Central memory CD8-positive, alpha-beta T cell (primary cell): ENCODE measurements around the gene COX18.

Experiments used
- ATAC-seq: fragments of 150-1000 bp; cut with Tn5 transposase; replicated peaks from 2 replicates; pipeline ENCODE4 v1.10.0; 2022; ENCODE audit warnings: mild to moderate bottlenecking, moderate FRiP score, moderate number of reproducible peaks; ENCODE audit not compliant: poor library complexity, severe bottlenecking; ENCODE audit errors: extremely low read depth
- DNase-seq, 2 donors: peaks; one replicate each; pipeline ENCODE4 v3.0.0; 2021; ENCODE audit warnings: low spot score in 2 of 2
- H3K27ac Mint-ChIP-seq: one replicate; pipeline ENCODE4 v1.8.0; 2022; ENCODE audit warnings: low read depth, mild to moderate bottlenecking, moderate library complexity, mixed read lengths
- H3K27me3 Mint-ChIP-seq: one replicate; pipeline ENCODE4 v1.8.0; 2022; ENCODE audit warnings: mixed read lengths
- H3K36me3 Mint-ChIP-seq: one replicate; pipeline ENCODE4 v1.8.0; 2022; ENCODE audit warnings: mild to moderate bottlenecking, moderate library complexity, mixed read lengths; ENCODE audit not compliant: insufficient read depth
- H3K4me1 Mint-ChIP-seq: one replicate; pipeline ENCODE4 v1.8.0; 2022; ENCODE audit warnings: mixed read lengths
- H3K4me3 Mint-ChIP-seq: one replicate; pipeline ENCODE4 v1.8.0; 2022; ENCODE audit warnings: mild to moderate bottlenecking, moderate library complexity, mixed read lengths
- H3K9me3 Mint-ChIP-seq: one replicate; pipeline ENCODE4 v1.8.0; 2022; ENCODE audit warnings: mixed read lengths

COX18 gene, protein sequence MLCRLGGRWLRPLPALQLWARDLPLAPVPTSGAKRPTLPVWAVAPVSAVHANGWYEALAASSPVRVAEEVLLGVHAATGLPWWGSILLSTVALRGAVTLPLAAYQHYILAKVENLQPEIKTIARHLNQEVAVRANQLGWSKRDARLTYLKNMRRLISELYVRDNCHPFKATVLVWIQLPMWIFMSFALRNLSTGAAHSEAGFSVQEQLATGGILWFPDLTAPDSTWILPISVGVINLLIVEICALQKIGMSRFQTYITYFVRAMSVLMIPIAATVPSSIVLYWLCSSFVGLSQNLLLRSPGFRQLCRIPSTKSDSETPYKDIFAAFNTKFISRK

DNA sequence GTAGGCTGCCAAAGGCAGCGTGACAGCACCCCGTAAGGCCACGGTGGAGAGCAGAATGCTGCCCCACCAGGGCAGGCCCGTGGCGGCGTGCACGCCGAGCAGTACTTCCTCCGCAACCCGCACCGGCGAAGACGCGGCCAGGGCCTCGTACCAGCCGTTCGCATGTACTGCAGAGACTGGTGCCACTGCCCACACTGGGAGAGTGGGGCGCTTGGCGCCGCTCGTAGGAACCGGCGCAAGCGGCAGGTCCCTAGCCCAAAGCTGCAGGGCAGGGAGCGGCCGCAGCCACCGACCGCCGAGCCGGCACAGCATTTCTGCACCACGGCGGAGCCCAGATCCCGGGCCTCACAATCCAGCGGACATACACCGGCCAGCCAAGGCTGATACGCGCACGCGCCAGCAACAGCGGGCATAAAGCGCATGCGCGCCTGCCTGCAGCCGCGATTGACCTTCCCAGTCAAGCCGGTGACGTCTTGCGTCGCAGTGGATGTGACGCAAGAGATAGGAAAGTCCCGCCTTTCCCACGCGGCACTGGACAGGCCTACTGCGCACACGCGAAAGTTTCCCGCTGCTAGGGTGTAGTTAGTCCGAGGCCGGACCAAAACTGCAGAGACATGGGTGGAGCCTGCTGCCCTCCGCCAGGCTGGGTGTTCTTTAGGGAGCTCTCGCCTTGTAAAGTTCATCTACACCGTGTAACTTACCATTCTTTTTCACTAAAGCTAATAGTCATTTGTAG lies at the start of gene COX18:
COX18 (minus strand) TSS at position 379 of the 736 bp plus-strand sequence; CDS start at position 312, 67 bp downstream.
- peak within 1 kb of the TSS; percentile 84 for H3K4me3 Mint-ChIP-seq
- H3K27ac Mint-ChIP-seq, result peak within 1 kb of the TSS; percentile 97
- H3K9me3 Mint-ChIP-seq, result no peaks in the 10 kb centered on the region
- DNase-seq, result peak; percentile 91
- H3K27me3 Mint-ChIP-seq, result no peaks in the 10 kb centered on the region
- peaks cover 39% of the 10 kb centered on the region for H3K4me1 Mint-ChIP-seq
- ATAC-seq, result peak; percentile 81
- peaks cover 25% of the 10 kb centered on the region for H3K36me3 Mint-ChIP-seq

DNA sequence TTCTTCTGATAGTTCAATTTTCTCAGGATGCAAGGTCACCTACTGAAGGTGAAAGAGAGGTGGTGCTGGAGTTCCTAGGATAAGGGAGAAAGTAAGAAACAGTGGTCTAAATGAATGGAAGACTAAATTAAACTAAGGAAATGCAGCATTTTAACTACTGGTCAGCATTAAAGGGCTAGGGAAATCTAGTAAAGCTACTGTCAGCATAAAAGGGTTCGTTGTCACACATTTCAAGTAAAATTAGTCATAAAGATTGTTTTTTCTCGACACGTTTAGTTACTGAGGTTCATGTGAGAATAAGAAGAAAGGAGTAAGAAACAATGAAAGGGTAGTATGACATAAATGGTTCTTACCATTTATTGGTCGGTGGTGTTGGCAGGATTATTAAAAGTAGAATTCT lies 40.0 kb upstream of the COX18 start:
- DNase-seq, result no peak
- H3K36me3 Mint-ChIP-seq, result peaks cover 19% of the 10 kb centered on the region
- no peak overlapping the region for H3K4me3 Mint-ChIP-seq
- H3K9me3 Mint-ChIP-seq, result no peaks in the 10 kb centered on the region
- ATAC-seq, result no peak
- no peaks in the 10 kb centered on the region for H3K27me3 Mint-ChIP-seq
- H3K4me1 Mint-ChIP-seq, result no peaks in the 10 kb centered on the region
- no peak overlapping the region for H3K27ac Mint-ChIP-seq

GRCh38 chr4:73104695-73105094 lies 35.2 kb upstream of the COX18 start:
- Mint-ChIP-seq H3K4me1 (no peaks in the 10 kb centered on the region), H3K4me3 (no peak overlapping the region), H3K27ac (peak overlapping the region; percentile 21), H3K9me3 (no peaks in the 10 kb centered on the region), H3K27me3 (no peaks in the 10 kb centered on the region), H3K36me3 (peaks cover 23% of the 10 kb centered on the region)
- DNase-seq (no peak), ATAC-seq (no peak)

GRCh38 chr4:73103799-73104503 lies 34.4 kb upstream of the COX18 start:
- no peaks in the 10 kb centered on the region for H3K9me3 Mint-ChIP-seq
- ATAC-seq, result no peak
- peaks cover 28% of the 10 kb centered on the region for H3K36me3 Mint-ChIP-seq
- no peaks in the 10 kb centered on the region for H3K4me1 Mint-ChIP-seq
- H3K27ac Mint-ChIP-seq, result peak overlapping the region; percentile 21
- no peaks in the 10 kb centered on the region for H3K27me3 Mint-ChIP-seq
- no peak overlapping the region for H3K4me3 Mint-ChIP-seq
- no peak for DNase-seq

- peaks cover 43% of the 10 kb centered on the region for H3K36me3 Mint-ChIP-seq
- DNase-seq (no peak), ATAC-seq (no peak)
- no peaks in the 10 kb centered on the region for H3K4me1 Mint-ChIP-seq
- peak overlapping the region; percentile 70 for H3K27ac Mint-ChIP-seq
- no peaks in the 10 kb centered on the region for H3K9me3 Mint-ChIP-seq
- no peaks in the 10 kb centered on the region for H3K27me3 Mint-ChIP-seq
- no peak overlapping the region for H3K4me3 Mint-ChIP-seq
Observed at GRCh38 chr4:73099143-73099542, 29.6 kb upstream of the COX18 start.

DNA sequence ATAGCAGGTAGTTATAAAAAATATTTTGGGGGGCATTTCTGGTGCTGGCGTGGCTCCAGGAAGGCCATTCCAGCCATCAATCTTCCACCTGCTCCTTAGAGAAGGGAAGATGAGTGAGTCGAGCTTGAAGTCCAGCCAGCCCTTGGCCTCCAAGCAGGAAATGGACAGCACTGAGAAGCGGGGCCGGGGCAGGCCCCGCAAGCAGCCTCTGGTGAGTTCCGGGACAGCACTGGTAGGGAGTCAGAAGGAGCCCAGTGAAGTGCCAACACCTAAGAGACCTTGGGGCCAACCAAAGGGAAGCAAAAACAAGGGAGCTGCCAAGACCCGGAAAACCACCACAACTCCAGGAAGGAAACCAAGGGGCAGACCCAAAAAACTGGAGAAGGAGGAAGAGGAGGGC lies 29.2 kb upstream of the COX18 start:
- Mint-ChIP-seq H3K27me3 (no peaks in the 10 kb centered on the region), H3K27ac (peak overlapping the region; percentile 70), H3K4me1 (no peaks in the 10 kb centered on the region), H3K4me3 (no peak overlapping the region), H3K9me3 (no peaks in the 10 kb centered on the region), H3K36me3 (peaks cover 43% of the 10 kb centered on the region)
- ATAC-seq (no peak), DNase-seq (no peak)

GRCh38 chr4:73098016-73098415 lies 28.5 kb upstream of the COX18 start:
- DNase-seq (no peak), ATAC-seq (no peak)
- no peaks in the 10 kb centered on the region for H3K9me3 Mint-ChIP-seq
- H3K27ac Mint-ChIP-seq, result no peak overlapping the region
- H3K4me3 Mint-ChIP-seq, result no peak overlapping the region
- H3K36me3 Mint-ChIP-seq, result peaks cover 44% of the 10 kb centered on the region
- no peaks in the 10 kb centered on the region for H3K4me1 Mint-ChIP-seq
- no peaks in the 10 kb centered on the region for H3K27me3 Mint-ChIP-seq

DNA sequence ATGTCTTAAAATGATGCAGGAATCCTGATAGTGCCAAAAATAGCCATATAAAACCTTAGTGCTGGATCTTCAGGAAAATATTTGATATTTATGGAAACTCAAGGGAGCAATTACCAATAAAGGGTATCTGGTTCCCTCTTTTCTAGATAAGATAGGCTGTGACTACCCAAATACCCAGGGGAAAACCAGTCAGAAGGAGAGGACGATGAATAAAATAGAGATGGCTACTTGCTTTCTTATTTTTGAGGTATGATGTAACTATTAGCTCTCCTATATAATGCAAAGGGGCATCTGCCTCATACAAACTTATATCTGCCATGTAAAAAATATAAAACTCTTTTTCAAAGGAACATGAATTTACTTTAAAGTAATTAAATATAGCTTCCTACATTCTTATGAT lies 23.4 kb upstream of the COX18 start:
- no peak for DNase-seq
- Mint-ChIP-seq H3K9me3 (no peaks in the 10 kb centered on the region), H3K36me3 (peaks cover 26% of the 10 kb centered on the region), H3K4me1 (peaks cover under 1% of the 10 kb centered on the region), H3K27me3 (no peaks in the 10 kb centered on the region), H3K4me3 (no peak overlapping the region), H3K27ac (no peak overlapping the region)
- ATAC-seq, result no peak

GRCh38 chr4:73090738-73091137 lies 21.2 kb upstream of the COX18 start:
- peaks cover 6% of the 10 kb centered on the region for H3K4me1 Mint-ChIP-seq
- H3K27me3 Mint-ChIP-seq, result no peaks in the 10 kb centered on the region
- H3K4me3 Mint-ChIP-seq, result no peak overlapping the region
- no peaks in the 10 kb centered on the region for H3K9me3 Mint-ChIP-seq
- H3K36me3 Mint-ChIP-seq, result peaks cover 20% of the 10 kb centered on the region
- H3K27ac Mint-ChIP-seq, result peak overlapping the region; percentile 87
- DNase-seq (no peak), ATAC-seq (no peak)

- peaks cover 21% of the 10 kb centered on the region for H3K36me3 Mint-ChIP-seq
- H3K9me3 Mint-ChIP-seq, result no peaks in the 10 kb centered on the region
- H3K4me3 Mint-ChIP-seq, result no peak overlapping the region
Observed at GRCh38 chr4:73087871-73088270, 18.4 kb upstream of the COX18 start.

DNA sequence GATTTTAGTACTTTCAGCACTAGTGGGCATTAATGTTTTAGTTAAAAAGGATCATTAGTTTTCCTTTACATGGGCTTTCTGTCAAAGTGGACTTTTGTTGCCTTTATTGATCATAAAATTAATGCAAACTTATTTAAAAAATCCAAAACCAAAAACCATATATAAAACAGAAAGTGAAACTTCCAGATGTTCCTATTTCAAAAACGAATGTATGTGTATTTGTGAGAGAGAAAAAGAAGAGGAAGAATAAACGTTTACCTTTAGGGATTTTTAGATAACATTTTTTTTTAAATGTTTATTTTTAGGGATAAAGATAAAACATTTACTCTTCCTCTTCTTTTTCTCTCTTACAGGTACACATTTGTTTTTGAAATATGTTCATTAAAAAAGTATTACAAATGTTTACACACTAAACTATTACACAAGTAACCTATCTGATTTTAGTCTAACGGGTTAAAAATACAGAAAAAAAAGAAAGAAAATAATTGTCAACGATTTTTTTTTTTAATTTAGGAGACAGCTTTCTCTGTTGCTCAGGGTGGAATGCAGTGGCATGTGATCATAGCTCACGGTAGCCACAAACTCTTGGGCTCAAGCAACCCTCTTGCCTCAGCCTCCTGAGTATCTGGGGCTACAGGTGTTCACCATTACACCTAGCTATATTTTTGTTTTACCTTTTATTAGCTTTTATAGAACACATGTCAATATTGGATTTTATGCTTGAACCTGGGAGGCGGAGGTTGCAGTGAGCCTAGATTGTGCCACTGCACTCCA lies 16.8 kb upstream of the COX18 start:
- H3K4me3 Mint-ChIP-seq, result peak overlapping the region; percentile 57
- DNase-seq (no peak), ATAC-seq (no peak)
- H3K27me3 Mint-ChIP-seq, result no peaks in the 10 kb centered on the region
- peaks cover 23% of the 10 kb centered on the region for H3K36me3 Mint-ChIP-seq
- no peaks in the 10 kb centered on the region for H3K9me3 Mint-ChIP-seq
- H3K27ac Mint-ChIP-seq, result peak overlapping the region; percentile 35
- peaks cover 6% of the 10 kb centered on the region for H3K4me1 Mint-ChIP-seq

More at GRCh38 chr4:73087871-73088270, 18.4 kb upstream of the COX18 start:
- ATAC-seq, result no peak
- Mint-ChIP-seq H3K4me1 (peaks cover 6% of the 10 kb centered on the region), H3K27me3 (no peaks in the 10 kb centered on the region), H3K27ac (peak overlapping the region; percentile 64)
- DNase-seq, result no peak

GRCh38 chr4:73080789-73081188 lies 11.3 kb upstream of the COX18 start:
- ATAC-seq, result no peak

More at GRCh38 chr4:73080789-73081188, 11.3 kb upstream of the COX18 start:
- peaks cover 39% of the 10 kb centered on the region for H3K36me3 Mint-ChIP-seq
- no peak for DNase-seq
- H3K4me1 Mint-ChIP-seq, result peaks cover 4% of the 10 kb centered on the region
- no peaks in the 10 kb centered on the region for H3K9me3 Mint-ChIP-seq
- no peak overlapping the region for H3K4me3 Mint-ChIP-seq
- H3K27me3 Mint-ChIP-seq, result no peaks in the 10 kb centered on the region
- no peak overlapping the region for H3K27ac Mint-ChIP-seq
